ENCODE data around the gene WWOX. TPM values are rescaled to one million over a fixed set of nuclear protein-coding genes. Genes with fewer than 3 reads are reported as not detected.

Gene WWOX
- total RNA-seq, 4 donors from 2014 or later: 76.8 to 102 (median 83.6) TPM

DNA sequence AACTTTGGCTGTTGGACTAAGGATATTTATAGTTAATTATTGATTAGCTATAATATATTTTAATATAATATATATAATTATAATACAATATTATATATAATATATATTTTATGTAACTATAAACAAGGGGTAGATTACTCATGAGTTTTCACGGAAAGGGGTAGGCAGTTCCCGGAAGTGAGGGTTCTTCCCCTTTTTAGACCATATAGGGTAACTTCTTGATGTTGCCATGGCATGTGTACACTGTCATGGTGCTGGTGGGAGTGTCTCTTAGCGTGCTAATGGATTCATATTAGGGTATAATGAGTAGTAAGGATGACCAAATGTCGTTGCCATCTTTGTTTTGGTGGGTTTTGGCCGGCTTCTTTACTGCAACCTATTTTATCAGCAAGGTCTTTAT, 315.6 kb downstream of the WWOX start:
- Histone ChIP-seq H3K36me3 (peaks cover 0 to 4% (median 0%) of the 10 kb centered on the region in 3 donors), H3K27me3 (no peaks in the 10 kb centered on the region), H3K4me1 (no peaks in the 10 kb centered on the region), H3K27ac (no peak overlapping the region), H3K4me3 (no peak overlapping the region), H3K9me3 (peaks cover 0 to 15% (median 0%) of the 10 kb centered on the region in 4 donors)
- no peak for TF ChIP-seq POLR2A (IDR thresholded peaks at IDR 0.05)
- no peak for TF ChIP-seq EP300 (IDR thresholded peaks at IDR 0.05)
- TF ChIP-seq, protein P1, sequence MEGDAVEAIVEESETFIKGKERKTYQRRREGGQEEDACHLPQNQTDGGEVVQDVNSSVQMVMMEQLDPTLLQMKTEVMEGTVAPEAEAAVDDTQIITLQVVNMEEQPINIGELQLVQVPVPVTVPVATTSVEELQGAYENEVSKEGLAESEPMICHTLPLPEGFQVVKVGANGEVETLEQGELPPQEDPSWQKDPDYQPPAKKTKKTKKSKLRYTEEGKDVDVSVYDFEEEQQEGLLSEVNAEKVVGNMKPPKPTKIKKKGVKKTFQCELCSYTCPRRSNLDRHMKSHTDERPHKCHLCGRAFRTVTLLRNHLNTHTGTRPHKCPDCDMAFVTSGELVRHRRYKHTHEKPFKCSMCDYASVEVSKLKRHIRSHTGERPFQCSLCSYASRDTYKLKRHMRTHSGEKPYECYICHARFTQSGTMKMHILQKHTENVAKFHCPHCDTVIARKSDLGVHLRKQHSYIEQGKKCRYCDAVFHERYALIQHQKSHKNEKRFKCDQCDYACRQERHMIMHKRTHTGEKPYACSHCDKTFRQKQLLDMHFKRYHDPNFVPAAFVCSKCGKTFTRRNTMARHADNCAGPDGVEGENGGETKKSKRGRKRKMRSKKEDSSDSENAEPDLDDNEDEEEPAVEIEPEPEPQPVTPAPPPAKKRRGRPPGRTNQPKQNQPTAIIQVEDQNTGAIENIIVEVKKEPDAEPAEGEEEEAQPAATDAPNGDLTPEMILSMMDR (IDR thresholded peaks at IDR 0.05): no peak
- DNase-seq (ENCODE audit: low spot score in 2 of 2): no peak
- WGBS, 2 donors: 98 to 99% methylated on average over 5 of the region's 5 CpGs

DNA sequence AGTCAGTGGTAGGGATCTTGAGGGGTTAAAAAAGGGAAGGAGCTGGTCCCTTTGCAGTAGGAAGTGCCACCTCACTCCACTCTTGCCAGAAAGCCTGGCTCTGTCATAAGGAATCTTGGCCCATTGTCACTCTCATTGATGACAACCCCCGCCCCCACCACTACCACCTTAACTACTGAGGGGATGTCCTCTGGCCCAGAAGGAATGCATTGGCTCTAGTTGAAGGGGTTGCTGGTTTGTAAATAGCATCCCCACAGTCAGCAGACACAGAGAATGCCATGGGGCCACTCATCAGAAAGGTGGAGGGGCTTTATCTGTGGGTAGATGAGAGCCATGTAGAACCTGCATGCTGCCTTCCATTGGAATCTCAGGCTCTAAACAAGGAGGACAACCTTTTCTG, 316.2 kb downstream of the WWOX start:
- Histone ChIP-seq H3K4me3 (no peak overlapping the region), H3K4me1 (no peaks in the 10 kb centered on the region), H3K27ac (no peak overlapping the region), H3K36me3 (peaks cover 0 to 4% (median 0%) of the 10 kb centered on the region in 3 donors), H3K9me3 (peaks cover 0 to 15% (median 0%) of the 10 kb centered on the region in 4 donors), H3K27me3 (no peaks in the 10 kb centered on the region)
- no peak for TF ChIP-seq EP300 (IDR thresholded peaks at IDR 0.05)
- no peak for TF ChIP-seq POLR2A (IDR thresholded peaks at IDR 0.05)
- TF ChIP-seq, protein P1 (IDR thresholded peaks at IDR 0.05): no peak
- 88 to 100% methylated on average over 1 of the region's 1 CpG for WGBS, 2 donors
- no peak for DNase-seq (ENCODE audit: low spot score in 2 of 2)

DNA sequence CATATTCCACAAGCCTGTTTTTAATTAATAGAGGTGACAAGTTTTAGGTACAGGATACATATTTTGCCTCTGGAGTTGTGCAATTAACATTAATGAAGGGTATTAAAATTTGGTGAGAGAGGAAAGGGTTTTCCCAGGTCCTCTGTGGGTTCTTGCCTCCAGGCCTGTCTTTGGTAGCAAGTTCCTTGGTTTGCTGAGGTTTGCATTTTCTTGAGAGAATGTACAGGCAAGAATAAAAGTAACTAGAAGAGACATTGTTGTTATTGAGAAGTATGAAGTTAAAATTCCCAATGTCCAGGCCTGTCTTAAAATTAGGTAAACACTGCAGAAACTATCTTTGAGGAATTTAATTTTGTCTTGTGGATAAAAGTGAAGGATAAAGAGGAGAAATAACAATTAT, 316.9 kb downstream of the WWOX start:
- peaks cover 0 to 15% (median 0%) of the 10 kb centered on the region in 4 donors for H3K9me3 ChIP-seq
- no peaks in the 10 kb centered on the region for H3K27me3 ChIP-seq
- TF ChIP-seq EP300 (IDR thresholded peaks at IDR 0.05) (no peak), POLR2A (IDR thresholded peaks at IDR 0.05) (no peak)
- TF ChIP-seq, protein P1 (IDR thresholded peaks at IDR 0.05): no peak
- DNase-seq (ENCODE audit: low spot score in 2 of 2): no peak
- H3K27ac ChIP-seq: no peak overlapping the region
- H3K36me3 ChIP-seq: peaks cover 0 to 4% (median 0%) of the 10 kb centered on the region in 3 donors
- H3K4me3 ChIP-seq: no peak overlapping the region
- H3K4me1 ChIP-seq: no peaks in the 10 kb centered on the region

DNA sequence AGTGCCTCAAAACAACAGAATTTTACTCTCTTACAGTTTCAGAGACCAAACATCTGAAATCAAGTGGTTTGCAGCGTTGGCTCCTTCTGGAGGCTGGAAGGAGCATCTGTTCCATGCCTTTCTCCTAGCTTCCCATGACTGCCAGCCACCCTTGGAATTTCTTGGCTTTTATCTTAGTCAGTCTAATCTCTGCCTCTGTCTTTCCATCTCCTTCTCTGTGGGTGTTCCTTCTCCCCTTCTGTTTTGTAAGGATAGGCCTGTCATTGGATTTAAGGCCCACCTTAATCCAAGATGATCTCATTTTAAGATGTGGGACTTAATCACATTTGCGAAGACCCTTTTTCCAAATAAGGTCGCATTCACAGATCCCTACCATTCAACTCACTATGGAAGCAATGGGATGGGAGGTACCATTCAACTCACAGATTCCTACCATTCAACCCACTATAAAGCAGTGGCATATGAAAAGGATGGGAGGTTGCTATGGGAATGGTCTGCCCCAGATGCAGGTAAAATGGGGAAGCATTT, 321.8 kb downstream of the WWOX start:
- Histone ChIP-seq H3K36me3 (no peaks in the 10 kb centered on the region), H3K4me3 (no peak overlapping the region), H3K27ac (no peak overlapping the region), H3K27me3 (no peaks in the 10 kb centered on the region), H3K4me1 (no peaks in the 10 kb centered on the region), H3K9me3 (no peaks in the 10 kb centered on the region)
- DNase-seq (ENCODE audit: low spot score in 2 of 2): no peak
- WGBS, 2 donors: 92 to 97% methylated on average over 3 of the region's 3 CpGs
- TF ChIP-seq POLR2A (IDR thresholded peaks at IDR 0.05): no peak
- TF ChIP-seq, protein P1 (IDR thresholded peaks at IDR 0.05): no peak
- TF ChIP-seq EP300 (IDR thresholded peaks at IDR 0.05): no peak

DNA sequence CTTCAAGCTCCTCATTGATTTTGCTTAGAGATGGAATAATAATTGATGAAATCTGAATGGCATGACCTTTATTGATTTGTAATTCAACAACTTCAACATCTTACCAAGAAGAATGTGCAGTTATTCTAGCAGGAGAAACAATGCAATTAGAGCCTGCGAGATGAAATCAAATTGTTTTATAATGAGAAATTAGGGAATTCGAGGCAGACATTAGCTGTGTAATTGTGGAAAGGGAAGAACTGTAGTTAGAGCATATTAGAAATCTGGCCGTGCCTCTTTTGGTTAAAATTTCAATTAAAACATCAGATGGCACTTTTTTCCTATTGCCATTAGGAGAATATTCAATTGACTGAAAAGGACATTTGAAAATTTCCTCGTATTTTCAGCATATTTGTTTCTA, 325.8 kb downstream of the WWOX start:
- TF ChIP-seq EP300 (IDR thresholded peaks at IDR 0.05) (no peak), POLR2A (IDR thresholded peaks at IDR 0.05) (no peak)
- TF ChIP-seq, protein P1 (IDR thresholded peaks at IDR 0.05): no peak
- Histone ChIP-seq H3K36me3 (peaks cover 0 to 35% (median 0%) of the 10 kb centered on the region in 3 donors), H3K27ac (no peak overlapping the region), H3K9me3 (no peaks in the 10 kb centered on the region), H3K4me1 (no peaks in the 10 kb centered on the region), H3K27me3 (no peaks in the 10 kb centered on the region), H3K4me3 (no peak overlapping the region)
- no peak for DNase-seq (ENCODE audit: low spot score in 2 of 2)
- 64 to 73% methylated on average over 4 of the region's 4 CpGs for WGBS, 2 donors
